GM21717 (cell line): ENCODE results near the gene CLTCL1.

Source experiments
- ATAC-seq: cut with Tn5 transposase; IDR thresholded peaks from one replicate; pipeline ENCODE4 v1.9.1; 2021; ENCODE audit warnings: mild to moderate bottlenecking, moderate library complexity; ENCODE audit not compliant: unreplicated experiment

CLTCL1 gene

DNA sequence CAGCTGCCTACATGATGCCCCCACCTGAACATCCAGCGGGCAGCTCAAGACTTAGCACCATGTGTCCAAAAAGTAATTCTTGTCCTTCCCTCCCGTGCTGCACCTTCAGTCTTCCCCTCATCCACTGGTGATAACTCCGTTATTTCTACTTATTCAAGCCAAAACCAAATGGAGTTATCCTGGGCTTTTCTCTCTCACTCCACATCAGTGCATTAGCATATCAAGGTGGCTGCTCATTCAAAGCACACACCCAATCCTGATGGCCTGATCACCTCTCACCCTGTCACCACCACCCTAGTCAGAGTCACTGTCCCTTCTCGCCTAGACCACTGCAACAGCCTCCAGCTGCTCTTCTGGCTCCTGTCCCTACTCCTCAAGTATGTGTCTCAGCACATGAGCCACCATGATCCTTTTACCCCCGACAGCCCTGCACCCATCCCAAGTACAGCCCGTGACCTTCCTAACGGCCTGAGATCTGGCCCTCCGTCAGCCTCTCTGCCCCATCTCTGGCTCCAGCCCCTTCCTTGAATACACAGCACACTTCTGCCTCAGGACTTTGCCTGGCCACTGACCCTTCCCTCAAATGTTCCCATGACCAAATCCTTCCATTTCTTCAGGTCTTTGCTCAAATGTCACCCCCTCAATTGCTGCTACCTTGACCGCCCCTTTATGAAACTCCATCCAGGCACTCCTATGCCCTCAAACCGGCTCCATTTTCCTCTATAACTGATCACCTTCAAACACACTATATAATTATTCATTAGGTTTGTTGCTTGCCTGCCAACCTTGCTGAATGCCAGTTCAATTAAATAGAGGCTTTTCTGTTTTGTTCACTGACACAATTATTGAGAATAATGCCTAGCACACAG, 93.3 kb downstream of the CLTCL1 start:
- no peak for ATAC-seq

DNA sequence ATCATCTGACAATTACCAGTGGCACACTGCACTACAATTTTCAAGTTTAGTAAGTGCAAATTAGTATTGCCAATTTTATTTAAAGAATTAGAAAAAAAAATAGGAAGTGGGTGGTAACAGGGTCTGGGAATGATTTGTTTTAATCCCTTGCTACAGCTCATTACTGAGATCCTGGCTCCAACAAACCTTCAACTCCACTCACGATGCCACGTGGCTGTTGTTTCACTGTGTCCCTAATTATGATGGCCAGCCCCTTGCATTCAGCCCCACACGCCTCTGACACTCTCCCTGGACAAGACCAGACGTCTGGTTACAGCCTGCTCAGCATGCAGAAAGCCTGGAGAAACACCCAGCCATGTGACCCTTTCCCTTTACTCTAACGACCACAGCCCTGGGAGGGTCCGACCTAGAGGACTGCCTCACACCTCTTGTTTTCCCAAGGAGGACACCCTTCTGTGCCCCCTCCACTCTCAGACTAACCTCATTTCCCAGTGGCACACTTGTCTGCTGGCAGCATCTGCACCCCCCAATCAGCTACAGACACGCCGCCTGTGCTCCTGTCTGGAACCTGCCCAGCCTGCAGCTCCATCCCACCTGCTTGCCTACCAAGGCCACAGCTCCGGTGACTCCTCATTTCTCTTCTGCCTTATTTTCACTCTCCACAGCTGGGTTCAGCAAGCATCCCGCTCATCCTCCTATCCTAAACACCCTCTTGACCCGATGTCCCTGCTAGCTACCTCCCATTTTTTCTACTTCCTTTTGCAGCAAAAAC, 94.5 kb downstream of the CLTCL1 start:
- ATAC-seq = no peak

DNA sequence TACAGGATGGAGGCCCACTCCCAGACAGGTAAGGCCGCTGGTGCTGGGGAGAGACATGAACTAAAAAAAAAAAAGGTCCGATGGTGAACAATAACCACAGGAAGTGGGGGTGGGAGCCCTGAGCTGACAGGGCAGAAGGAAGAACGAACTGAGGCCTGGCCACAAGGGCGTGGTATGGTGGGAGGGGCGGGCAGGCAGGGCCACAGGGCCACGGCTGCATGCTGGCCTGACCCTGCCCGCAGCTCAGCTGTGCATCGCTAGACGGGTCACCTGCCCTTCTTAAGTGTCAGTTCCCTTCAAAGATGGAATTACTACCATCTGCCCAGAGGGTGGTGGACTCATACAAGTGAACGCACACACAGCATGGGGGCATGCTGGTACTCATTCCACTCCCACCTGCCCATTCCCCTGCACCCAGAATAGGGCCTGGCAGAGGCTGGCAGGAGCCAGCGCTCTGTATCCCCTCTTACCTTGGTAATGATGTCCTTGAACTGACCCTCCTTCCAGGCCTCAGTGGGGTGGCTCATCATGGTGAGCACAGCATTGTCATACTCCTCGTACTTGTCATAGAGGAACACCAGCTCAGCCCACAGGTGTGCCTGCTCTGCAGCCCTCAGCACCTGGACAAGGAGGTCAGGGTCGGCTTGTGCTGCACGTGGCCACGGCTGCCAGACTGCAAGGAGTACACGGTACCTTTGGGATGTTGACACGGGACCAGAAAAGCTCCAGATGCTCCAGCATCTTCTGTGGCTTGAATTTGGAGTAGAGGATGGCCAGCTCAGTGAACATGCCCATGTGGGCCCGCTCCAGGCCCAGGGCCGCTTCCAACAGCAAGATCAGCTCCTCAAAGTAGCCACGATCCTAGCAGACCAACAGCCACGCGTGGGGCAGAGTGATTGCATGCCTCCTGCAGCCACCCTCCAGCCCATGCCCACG, 95.5 kb downstream of the CLTCL1 start:
- no peak for ATAC-seq

DNA sequence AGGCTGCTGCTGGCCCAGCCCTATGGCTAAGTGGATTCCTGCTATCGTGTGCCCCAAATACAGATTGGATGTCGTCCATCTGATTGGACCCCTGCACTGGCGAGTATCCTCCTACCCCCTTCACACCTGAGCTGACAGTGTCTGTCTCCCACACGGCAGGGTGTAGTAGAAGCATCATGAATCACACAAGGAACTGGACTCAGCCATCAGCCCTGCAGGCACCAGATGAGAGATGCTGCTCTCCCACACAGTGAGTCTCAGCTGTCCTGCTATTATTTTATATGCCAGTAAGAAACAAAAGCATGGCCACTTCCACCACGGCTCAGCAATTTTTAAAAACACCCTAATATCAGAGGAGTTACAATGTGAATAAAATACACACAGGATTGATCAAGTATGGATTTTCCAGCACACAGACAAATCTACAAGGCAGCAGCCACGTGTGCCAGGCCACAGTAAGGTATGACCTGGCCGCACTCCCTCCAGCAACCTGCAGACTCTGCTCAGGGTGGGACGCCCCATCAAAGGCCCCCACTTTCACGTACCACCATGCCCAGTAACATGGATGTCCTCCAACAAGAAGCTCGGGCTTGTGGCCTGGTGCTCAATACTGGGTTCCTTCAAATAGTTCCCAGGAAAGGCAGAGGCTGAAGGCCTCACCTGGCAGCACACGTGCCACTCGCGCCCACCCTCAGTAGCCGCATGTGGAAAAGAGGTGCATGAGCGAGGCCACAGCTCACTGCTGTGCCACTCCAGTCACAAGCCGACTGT, 96.6 kb downstream of the CLTCL1 start:
- ATAC-seq = no peak

DNA sequence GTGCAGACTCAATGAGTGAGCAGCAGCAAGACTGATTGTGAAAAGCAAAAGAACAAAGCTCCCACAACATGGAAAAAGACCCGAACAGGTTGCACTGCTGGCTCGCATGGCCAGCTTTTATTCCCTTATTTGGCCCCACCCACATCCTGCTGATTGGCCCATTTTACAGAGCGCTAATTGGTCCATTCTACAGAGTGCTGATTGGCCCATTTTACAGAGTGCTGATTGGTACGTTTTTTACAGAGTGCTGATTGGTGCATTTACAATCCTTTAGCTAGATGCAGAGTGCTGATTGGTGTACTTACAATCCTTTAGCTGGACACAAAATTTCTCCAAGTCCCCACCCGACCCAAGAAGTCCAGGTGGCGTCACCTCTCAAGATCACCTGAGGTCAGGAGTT, 97.6 kb downstream of the CLTCL1 start:
- no peak for ATAC-seq

DNA sequence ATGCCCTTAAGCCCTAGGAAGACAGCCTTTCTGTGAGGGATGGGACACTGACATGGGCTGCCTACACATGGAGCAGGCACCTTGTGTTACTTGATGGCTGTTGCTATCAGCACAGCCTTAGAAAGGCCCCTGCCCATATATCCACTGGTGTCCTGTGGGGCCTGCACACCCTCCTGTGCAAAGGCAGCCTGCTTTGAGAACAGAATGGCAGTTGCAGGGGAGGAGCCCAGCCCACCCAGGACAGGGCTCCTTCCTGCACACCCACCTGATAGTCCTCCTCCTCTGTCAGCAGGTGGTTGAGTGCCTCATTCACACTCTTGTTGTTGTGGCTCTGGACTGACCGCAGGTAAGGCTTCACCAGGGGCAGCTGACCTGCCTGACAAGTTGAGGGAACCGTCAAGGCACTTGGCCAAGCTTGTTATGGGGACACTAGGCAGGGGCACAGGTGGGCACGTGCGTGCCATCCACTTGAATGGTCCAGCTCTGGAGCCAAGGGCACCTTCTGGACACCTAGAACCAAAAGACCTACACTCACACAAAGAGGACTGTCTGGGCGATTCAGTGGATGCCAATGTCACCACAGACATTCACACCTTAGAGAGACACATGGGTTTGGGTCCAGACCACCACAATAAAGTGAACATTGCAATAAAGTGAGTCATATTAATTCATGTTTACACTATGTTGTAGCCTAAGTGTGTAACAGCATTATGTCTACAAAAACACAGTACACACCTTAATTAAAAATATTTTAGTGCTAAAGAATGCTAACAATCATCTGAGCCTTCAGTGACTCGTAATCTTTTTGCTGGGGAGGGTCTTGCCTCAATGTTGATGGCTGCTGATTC, 103.6 kb downstream of the CLTCL1 start:
- no peak for ATAC-seq

DNA sequence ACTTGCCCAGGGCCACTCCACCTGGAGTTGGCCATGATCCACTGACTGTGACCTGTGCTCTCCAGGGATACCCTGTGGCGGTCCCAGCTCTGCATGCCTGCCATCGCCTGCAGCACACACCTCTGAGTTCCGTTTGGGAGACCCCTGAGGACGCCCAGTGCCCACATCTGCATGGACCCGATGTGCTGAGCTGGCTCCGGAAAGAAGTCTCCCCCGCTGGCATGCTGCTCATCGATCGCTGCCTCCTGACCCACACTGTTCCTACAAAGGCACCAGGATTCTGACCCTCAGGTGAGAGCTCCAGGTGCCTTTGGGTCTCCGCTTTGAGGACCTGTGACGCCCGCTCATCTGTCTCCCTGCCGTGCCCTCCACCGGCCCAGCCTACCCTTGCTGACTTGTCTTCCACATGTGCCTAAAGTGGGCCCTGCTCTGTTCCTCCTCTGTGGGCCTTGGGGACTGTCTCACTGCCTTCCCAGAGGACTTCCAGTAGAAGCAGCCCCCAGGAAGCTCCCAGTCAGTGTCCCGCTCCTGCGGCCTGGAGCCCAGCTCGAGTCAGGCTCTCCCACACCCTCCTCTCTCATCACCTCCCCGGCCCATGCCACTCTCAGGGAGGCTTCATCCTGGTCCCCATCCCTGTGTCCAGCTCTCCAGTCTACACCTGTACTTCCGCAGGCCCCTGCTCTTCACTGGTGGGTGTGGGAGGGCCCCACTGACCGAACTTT, 107.1 kb downstream of the CLTCL1 start:
- ATAC-seq = no peak

DNA sequence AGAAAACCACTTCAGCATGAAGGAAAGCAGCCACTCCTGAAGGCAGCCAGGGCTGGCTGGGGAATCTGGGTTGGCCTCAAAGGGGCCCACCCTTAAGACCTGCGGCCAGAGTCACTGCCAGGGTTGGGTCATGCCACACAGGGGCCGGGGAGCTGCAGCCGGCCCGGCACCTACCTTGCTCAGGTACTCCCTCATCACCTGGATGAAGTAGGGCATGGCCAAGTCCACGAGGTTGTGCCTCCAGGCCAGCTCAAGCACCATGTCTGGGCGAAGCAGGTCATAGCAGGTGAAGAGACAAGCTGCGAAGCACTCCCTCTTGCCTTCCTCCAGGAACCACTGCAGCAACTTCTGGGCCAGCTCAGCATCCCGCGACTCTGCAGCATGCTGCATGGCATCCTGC, 108.3 kb downstream of the CLTCL1 start:
- no peak for ATAC-seq

DNA sequence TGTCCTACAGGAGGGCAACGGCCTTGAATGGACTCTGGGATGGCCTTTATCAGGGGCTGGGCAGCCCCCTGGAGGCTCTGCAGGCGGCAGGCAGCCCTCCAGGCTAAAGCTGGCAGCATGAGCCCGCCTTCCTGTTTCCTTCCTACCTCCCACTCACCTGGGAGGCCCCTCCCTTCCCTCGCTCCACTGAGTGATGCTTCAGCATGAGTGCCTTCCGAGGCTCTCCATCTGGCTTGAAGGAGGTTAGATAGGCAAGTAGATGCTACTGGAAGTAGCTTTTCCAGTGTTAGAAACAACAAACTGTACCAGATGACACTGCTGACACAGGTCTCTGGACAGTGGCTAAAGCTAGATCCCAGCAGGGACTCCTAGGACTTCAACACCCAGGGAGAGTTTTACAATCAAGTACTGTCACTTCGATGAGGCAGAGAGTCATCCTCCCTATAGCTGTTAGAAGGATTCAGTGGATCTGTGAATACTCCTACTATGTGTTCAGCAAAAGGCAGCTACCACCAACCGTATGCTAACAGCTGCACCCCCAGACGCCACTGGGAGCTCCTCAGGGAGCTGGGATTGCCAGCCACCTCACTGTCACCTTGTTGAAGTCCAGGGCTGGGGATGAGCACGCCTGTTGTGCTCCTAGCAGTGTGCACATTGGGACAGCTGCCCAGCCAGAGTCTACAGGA, 108.9 kb downstream of the CLTCL1 start:
- no peak for ATAC-seq

DNA sequence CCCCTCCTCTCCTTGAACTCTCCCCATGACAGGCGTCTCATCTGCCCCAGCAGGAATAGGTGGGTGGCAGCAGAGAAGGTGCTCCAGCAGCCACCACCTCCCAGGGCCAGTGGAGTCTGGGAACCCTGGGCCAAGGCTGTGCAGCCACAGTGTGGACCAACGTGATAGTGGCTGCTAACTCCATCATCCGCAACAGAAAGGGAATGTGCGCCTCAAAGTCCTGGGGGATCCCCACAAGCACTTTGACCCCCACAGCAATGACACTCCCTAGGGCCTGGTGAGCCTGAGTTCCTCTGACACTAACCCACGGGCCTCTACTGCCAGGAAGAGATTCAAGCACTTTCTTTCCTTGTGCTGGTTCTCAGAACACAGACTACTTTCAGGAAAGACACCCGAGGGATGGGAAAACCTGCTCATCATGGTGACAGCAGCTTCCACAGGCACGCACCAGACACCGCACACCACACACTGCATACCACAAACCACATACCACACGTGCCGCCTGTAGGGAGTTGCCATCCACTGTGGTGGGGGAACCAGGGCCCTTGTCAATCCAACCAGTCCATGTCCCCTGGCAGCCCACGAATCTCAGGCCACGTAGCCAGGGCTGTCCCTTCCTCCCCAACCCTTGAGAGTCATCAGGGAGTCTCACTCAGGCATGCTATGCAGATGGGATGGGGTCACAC, 109.6 kb downstream of the CLTCL1 start:
- ATAC-seq = no peak

DNA sequence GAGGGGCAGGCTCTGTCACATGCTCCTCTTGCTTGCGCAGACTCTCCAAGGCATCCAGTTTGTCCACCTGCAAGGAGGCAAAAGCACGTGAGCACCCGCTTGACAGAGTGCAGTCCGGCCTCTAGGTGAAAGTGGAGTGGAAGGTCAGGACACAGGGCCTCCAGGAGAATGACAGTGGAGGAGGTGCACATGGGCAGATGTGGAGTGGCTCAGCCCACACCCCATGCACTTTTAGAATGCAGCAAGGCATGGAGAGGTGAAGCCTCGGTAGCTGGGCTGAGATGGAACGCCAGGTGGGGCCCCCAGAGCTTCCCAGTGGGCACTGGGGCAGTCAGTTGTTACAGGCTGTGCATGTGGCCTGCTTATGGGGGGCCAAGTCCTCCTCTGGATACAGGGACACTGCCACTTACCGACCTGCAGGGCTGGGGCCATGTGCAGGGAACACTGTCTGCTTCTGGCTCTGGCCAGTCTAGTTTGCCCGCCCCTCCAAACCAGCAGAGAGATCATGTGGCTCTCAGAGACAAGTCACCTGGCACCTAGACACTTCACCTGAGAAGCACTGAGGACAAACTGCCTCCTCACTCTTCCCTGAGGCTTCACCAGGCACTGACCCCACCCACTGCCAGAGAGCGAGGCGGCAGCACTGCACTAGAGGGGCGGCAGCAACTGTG, 110.6 kb downstream of the CLTCL1 start:
- no peak for ATAC-seq

DNA sequence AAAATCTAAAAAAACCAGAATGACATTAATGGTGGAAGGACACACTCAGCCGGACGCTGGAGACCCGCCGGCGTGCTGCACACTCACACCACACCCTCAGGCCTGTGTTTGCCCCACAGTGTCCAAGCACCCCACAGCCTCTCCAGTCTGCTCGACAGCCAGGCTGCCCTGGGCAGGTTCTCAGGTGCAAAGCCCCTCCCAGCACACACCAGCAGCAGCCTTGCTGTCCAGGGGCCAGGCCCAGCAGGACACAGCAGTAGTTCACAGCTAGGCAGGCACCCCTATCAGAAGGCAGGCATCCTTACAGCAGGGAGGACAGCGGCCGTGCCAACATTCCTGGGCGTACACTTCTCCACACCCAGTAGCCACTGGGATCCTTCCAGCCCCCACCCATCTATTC, 111.3 kb downstream of the CLTCL1 start:
- ATAC-seq = no peak

DNA sequence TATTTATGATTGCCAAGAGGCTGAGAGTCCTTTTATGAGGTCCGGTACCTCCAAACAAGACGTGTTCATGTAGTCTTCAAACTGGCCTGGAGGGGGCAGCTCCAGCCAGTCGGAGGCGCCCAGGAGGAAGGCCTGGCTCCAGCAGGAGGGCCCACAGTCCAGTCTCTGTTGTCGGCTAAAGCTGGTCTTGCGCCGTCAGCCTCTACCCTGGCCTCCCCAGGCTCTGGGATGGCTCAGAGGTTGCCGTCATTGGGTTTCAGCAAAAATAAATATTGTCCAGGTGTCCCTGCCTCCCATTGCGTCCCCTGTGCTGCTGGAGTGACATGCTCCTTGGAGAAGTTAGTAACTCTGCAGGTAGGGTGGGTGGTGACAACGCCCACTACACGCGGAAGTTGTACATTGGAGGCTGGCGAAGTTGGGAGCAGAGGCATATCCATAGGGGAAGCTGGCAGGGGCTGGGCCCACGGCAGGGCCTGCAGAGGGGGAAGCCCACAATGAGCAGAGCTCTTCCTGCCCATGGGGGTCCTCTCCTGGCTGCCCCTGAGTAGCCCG, 111.9 kb downstream of the CLTCL1 start:
- ATAC-seq = no peak

DNA sequence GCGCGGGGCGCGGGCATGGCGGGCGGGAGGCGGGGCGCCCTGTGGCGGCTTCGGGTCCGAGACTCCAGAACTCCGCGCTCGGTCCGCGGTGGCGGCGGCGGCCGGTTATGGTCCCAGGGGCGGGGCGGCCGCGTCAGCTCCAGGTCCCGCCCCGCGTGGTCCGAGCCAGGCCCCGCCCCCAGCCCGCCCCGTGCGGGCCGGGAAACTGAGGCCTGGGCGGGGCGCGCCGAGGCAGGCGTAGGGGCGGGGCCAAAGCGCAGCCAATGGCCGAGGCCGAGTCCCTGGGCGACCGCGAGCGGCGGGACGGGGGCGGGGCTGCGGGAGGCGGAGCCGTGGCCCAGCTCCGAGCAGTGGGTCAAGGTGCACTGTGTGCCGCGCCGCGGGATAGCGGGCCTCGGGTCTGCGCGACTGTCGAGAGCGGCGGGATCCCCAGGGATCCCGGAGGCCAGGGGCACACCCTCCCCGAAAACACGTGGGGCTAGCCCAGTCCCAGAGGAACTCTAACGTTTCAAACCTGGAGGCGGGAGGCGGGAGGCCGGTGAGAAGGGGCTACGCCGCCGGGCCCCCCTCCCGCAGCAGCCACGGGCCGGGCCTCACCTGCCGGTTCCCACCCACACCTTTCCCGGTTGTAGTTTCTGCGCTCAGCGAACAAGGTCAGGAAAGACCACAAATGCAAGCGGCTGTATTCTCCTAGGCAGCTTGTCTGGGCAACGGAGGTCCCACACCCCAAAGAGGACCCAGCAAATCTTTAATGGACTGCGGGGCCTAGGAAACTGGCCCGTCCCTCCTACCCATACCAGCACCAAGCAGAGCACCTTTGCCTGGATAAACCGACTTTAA, 112.6 kb downstream of the CLTCL1 start, which contains the start of gene SLC25A1:
TSS of gene SLC25A1 (minus strand) at position 80 of the 840 bp plus-strand sequence. CDS start at position 17, 63 bp downstream.
- peak; percentile 56 for ATAC-seq

DNA sequence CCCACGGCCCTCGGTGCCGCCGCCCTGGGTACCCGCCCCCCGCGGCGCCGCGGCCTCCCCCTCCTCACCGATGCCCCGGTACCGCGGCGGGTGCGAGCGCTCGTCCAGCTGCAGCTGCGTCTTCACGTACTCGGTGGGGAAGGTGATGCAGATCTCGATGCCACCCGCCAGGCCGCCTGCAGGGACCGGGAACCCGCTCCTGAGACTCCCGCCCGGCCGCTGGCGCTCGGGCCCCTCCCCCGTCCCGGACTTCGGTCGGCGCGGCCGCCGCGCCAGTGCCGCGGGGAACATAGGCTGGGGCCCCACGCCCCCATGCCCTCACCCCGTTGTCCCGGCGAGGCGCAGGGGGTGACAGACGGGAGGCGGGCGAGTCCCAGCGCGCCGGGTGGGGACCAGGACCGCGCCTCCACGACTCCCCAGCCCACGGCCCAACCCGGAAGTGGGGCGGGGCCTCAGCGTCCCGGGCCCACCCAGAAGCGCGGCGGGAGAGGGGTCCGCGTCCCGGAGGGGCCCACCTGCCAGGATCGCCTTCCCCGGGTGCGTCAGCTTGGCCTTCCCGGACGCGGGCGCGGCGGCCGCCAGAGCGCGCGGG, 113.4 kb downstream of the CLTCL1 start:
- peak; percentile 25 for ATAC-seq
